GM12873 (cell line): ENCODE measurements around the gene DDC.

Experiments
- CTCF ChIP-seq: IDR thresholded peaks from 2 replicates; pipeline ENCODE4 v1.5.1; 2012; ENCODE audit warnings: low read depth, mild to moderate bottlenecking, moderate library complexity, low read length, control low read depth; ENCODE audit not compliant: insufficient read depth; ENCODE audit errors: missing control alignments

The DDC gene

GRCh38 chr7:50555594-50556140 lies 9.5 kb downstream of the DDC start:
- TF ChIP-seq CTCF: no peak

DNA sequence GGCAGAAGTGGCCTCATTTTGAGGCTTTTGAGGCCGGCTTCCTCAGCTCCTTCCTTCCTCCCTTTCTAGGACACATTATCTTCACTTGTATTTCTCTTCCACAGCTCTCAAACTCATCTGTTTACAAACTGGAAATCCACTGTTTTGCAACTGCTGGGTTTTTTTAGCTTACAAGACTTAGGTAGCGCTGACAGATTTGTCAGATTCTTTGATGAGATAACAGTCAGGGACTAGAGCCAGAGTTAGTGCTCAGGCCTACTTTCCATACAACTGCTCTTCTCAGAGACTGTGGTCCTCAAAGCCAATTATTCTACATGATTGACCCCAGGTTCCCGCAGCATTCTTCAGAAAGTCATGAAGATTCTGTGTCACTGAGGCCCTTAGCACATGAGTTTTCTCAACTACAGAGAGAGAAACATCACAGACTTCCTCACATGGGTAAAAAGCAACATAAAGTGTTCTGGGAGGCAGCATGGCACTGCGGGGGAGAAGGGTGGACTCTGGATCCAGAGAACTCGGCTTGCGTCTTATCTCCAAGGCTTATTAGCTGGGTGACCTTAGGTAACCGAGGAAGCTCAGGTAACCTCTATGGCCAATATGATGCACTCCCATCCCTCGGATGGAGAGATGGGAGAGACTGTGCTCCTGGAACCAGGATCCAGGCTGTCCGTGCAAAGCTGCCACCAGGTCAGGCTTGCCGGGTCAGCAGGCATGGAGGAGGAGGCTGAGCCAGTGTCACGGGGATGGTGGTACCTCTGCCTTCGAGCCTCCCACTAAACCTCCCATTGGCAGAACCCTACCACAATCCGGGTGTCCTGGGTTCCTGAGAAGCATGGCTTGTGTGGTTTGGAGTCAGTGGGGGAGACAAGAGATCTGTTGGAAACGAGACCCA lies 10.5 kb downstream of the DDC start:
- TF ChIP-seq CTCF: no peak

DNA sequence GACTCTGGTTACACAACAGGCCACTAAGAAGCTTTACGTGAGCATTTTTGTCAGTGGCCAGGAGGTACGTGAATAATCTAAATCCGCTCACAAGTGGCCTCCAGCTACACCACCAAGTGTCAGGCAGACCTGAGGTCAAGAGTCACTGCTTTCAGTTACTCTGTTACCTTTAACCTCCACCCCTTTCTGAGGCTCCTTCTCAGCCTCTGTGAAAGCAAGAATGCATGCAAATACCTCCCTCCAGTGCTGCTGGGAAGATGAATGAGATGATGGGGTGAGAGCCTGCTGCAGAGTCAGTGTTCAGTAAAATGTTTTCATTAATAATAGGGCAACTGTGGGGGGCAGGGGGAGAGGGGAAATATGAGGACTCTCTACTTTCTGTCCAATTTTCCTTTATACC lies 11.2 kb downstream of the DDC start:
- no peak for TF ChIP-seq CTCF

GRCh38 chr7:50552921-50553320 lies 12.3 kb downstream of the DDC start:
- no peak for TF ChIP-seq CTCF

DNA sequence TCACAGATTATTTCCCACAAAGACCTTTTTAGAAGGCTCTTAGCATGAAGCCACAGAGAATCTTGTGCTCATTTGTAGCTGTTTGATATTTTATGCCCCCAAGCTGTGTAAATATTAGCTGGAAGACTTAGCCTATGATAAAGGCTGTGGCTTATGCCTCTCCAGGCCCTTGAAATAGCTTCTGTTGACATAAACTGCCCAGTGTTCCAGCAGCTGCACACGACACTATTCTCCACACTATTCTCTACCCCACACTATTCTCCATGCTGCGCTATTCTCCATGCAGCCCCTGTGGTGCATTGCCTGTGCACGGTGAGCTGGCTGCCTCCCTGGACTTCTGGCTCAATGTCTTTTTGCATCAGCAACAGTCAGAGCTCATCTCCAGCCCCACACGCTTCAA lies 13.1 kb downstream of the DDC start:
- TF ChIP-seq CTCF: no peak

- TF ChIP-seq CTCF: no peak
Measured at GRCh38 chr7:50544992-50545391, 20.2 kb downstream of the DDC start.

DNA sequence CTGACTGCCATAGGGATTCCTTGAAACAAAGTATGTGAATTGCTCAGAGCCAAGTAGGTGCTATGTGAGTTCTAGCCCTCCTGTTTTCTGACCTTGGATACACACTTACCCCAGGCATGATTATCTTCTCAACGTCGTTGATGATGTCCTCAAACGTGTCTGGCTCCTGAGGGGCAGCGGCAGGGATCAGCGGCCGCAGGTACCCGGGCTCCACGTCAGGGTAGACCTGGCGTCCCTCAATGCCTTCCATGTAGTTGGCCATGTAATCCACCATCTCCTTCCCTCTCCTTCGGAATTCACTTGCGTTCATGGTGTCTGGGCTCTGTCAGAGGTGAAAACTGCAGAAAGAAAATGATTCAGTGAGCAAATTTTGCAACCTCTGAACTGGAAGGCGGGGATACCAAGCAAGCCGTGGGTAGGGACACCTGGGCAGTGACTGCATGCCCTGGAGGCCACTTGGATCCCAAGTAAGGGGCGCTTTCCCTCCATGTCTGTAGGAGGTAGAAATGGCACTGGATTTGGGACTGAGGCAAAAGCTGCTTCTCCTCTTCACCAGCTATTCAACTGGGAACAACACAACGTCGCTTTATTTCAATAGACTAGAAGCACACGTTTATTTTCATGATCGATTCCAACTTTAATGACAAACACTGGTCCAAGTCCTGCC lies 21.3 kb downstream of the DDC start:
- TF ChIP-seq CTCF: no peak
